Ishikawa (cell line): ENCODE data around the gene M1AP.

Source experiments
- CREB1 ChIP-seq: IDR thresholded peaks from 2 replicates; pipeline ENCODE4 v1.6.1; 2012; ENCODE audit warnings: low read depth
- EGR1 ChIP-seq: IDR thresholded peaks from 2 replicates; pipeline ENCODE4 v1.6.1; 2012
- EP300 ChIP-seq: IDR thresholded peaks from 2 replicates; pipeline ENCODE4 v1.6.1; 2012; ENCODE audit warnings: borderline replicate concordance
- NFIC ChIP-seq: IDR thresholded peaks from 2 replicates; pipeline ENCODE4 v1.6.1; 2012
- RAD21 ChIP-seq: IDR thresholded peaks from 2 replicates; pipeline ENCODE4 v1.6.1; 2012; ENCODE audit warnings: low read depth
- TAF1 ChIP-seq: IDR thresholded peaks from 2 replicates; pipeline ENCODE4 v1.6.1; 2012; ENCODE audit warnings: low read depth, mild to moderate bottlenecking
- TCF12 ChIP-seq: IDR thresholded peaks from 2 replicates; pipeline ENCODE4 v1.6.1; 2012; ENCODE audit warnings: low read depth
- TEAD4 ChIP-seq: IDR thresholded peaks from 2 replicates; pipeline ENCODE4 v1.6.1; 2012
- YY1 ChIP-seq: IDR thresholded peaks from 2 replicates; pipeline ENCODE4 v1.6.1; 2012; ENCODE audit warnings: low read depth
- ZBTB7A ChIP-seq: IDR thresholded peaks from 2 replicates; pipeline ENCODE4 v1.6.1; 2012; ENCODE audit warnings: low read depth
- TF ChIP-seq, protein P1 (sequence below): IDR thresholded peaks from 2 replicates; pipeline ENCODE4 v1.6.1; 2012

DNA sequence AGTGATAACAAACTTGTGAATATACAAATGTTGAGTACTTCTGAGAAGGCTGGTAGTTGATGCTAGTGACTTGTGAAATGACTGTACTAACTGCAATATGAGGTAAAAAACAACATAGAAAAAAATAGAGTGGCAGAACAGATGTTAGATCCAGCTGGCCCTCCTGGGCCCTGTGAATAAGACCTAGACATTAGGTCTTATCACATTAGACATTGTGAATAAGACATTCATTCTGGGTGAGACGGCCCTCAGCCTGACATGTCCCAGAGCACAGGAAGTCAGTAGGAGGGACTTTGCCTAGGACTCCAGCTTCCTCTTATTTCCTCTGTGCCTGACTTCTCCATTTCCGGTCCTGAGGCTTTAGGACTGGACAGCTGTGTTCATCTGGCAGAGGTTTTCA lies 70.7 kb downstream of the M1AP start:
- TF ChIP-seq TCF12 (no peak), EP300 (no peak), YY1 (no peak), EGR1 (no peak), CREB1 (no peak), TEAD4 (no peak), ZBTB7A (no peak), TAF1 (no peak), RAD21 (no peak), NFIC (no peak)
- TF ChIP-seq, protein P1, sequence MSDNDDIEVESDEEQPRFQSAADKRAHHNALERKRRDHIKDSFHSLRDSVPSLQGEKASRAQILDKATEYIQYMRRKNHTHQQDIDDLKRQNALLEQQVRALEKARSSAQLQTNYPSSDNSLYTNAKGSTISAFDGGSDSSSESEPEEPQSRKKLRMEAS, result no peak
